Transverse colon (tissue), 4 donors: ENCODE results near the gene SKA1. TPM values are rescaled to one million over a fixed set of nuclear protein-coding genes. Genes with fewer than 3 reads are reported as not detected.
A peak's percentile ranks its signal among the peaks of the same experiment; 100 is the strongest.
"Not testable (repeated sequence)": the region's sequence is repeated elsewhere in the genome, so short reads cannot be mapped to it uniquely, and the experiment has no call there.

ENCODE experiments used
- DNase-seq: peaks from one replicate; pipeline ENCODE4 v3.0.0-alpha.2; 2019
- H3K27ac ChIP-seq, 4 donors: fragments of 200-600 bp; sonication (generic); 2 replicates each; pipeline ENCODE4 v1.5.1; 2016 to 2018; ENCODE audit warnings: inconsistent platforms in 4 of 4
- H3K27me3 ChIP-seq: fragments of 200-600 bp; sonication (generic); 2 replicates; pipeline ENCODE4 v1.5.1; 2017; ENCODE audit warnings: inconsistent platforms
- H3K36me3 ChIP-seq, 4 donors: fragments of 200-600 bp; sonication (generic); 2 replicates each; pipeline ENCODE4 v1.5.1; 2017 to 2019; ENCODE audit warnings: inconsistent platforms in 4 of 4
- H3K4me1 ChIP-seq, 4 donors: fragments of 200-600 bp; sonication (generic); 2 replicates each; pipeline ENCODE4 v1.5.1; 2017 to 2020; ENCODE audit warnings: inconsistent platforms in 4 of 4
- H3K4me3 ChIP-seq, 4 donors: fragments of 200-600 bp; sonication (generic); 1 replicate in 1 of 4; 2 replicates in 3 of 4; pipeline versions ENCODE4 v1.5.1 to v1.6.1; 2017 to 2019; ENCODE audit warnings: inconsistent platforms in 4 of 4
- H3K9me3 ChIP-seq, 2 donors: fragments of 200-600 bp; sonication (generic); 2 replicates each; pipeline ENCODE4 v1.5.1; 2017 to 2019; ENCODE audit warnings: inconsistent platforms in 2 of 2
- EP300 ChIP-seq: sonication (generic); formaldehyde crosslinking; IDR thresholded peaks from one replicate; pipeline ENCODE4 v1.6.1; 2017; ENCODE audit warnings: antibody characterized with exemption, low read depth
- POLR2A ChIP-seq: fragments of 450-650 bp; IDR thresholded peaks from one replicate; pipeline ENCODE4 v1.6.1; 2016; ENCODE audit warnings: antibody characterized with exemption, mild to moderate bottlenecking, moderate library complexity
- POLR2AphosphoS5 ChIP-seq, 3 donors: sonication (generic); formaldehyde crosslinking; IDR thresholded peaks; one replicate each; pipeline ENCODE4 v1.6.1; 2016; ENCODE audit warnings: antibody characterized with exemption in 3 of 3
- WGBS, 2 donors: methylation state at CpG; one replicate each; pipeline ENCODE4 v1.1.5; 2018; ENCODE audit warnings: low coverage in 1 of 2; 5-methylcytosine and 5-hydroxymethylcytosine counted together
- in situ Hi-C, 4 donors: fragments of 200-750 bp; cut with MboI; loops; one replicate each; pipeline versions ENCODE4 v1.15.0 to v1.15.1; 2017; ENCODE audit warnings: low sequenced_read_pairs in 3 of 4, low pct_ligation_motif_present in 1 of 4, low pct_unique_long_range_greater_than_20kb in 1 of 4
- intact Hi-C: fragments of 100-400 bp; cut with DNase I; formaldehyde crosslinking; loops from one replicate; pipeline ENCODE4 v1.15.1; 2023; ENCODE audit warnings: low total_unique reads
- total RNA-seq, 4 donors: library from RNA; depleted of rRNA; stranded (reverse); fragments of >200 nt; gene quantifications; one replicate each; pipeline ENCODE4 v1.1.0, GENCODE V29; 2016
- TF ChIP-seq, protein P1 (sequence below), 5 experiments: fragments of 200-600 bp in 3 of 5; fragments of 450-650 bp in 2 of 5; sonication (generic) in 3 of 5; IDR thresholded peaks; 1 replicate in 2 of 5; 2 replicates in 3 of 5; pipeline ENCODE4 v1.5.1; 2016 to 2017; ENCODE audit warnings: antibody characterized with exemption in 5 of 5, inconsistent platforms in 3 of 5, mild to moderate bottlenecking in 2 of 5, moderate library complexity in 1 of 5

SKA1 gene
- total RNA-seq, 4 donors from 2014 or later = 0.14 to 4.2 TPM; not detected in 2

DNA sequence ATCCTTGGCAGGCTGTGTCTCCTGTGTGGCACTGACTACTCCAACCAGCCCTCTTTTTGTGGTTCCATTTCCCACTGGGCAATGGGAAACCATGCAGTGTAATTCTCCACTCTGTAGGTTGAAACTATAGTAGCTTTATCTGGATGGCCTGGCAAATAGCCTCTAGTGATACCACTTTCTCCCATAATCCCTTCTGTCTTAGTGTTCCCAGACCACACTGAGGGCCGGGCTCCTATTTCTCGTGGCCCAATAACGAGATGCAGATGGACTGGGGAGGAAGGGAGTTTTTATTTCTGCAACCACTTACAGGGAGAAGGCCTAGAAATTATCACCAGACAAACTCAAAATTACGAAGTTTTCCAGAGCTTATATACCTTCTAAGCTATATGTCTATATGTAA lies 24.7 kb downstream of the SKA1 start:
- in situ Hi-C loops (no loop called here), intact Hi-C loops (no loop called here)
- no peak for DNase-seq
- no peak overlapping the region for H3K4me3 ChIP-seq
- H3K27me3 ChIP-seq = peaks cover 37% of the 10 kb centered on the region
- peaks cover 0 to 10% (median under 1%) of the 10 kb centered on the region in 4 donors for H3K4me1 ChIP-seq
- H3K27ac ChIP-seq = no peak overlapping the region
- 74 to 77% methylated on average over 3 to 4 of the region's 4 CpGs for WGBS, 2 donors
- TF ChIP-seq, protein P1, sequence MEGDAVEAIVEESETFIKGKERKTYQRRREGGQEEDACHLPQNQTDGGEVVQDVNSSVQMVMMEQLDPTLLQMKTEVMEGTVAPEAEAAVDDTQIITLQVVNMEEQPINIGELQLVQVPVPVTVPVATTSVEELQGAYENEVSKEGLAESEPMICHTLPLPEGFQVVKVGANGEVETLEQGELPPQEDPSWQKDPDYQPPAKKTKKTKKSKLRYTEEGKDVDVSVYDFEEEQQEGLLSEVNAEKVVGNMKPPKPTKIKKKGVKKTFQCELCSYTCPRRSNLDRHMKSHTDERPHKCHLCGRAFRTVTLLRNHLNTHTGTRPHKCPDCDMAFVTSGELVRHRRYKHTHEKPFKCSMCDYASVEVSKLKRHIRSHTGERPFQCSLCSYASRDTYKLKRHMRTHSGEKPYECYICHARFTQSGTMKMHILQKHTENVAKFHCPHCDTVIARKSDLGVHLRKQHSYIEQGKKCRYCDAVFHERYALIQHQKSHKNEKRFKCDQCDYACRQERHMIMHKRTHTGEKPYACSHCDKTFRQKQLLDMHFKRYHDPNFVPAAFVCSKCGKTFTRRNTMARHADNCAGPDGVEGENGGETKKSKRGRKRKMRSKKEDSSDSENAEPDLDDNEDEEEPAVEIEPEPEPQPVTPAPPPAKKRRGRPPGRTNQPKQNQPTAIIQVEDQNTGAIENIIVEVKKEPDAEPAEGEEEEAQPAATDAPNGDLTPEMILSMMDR (IDR thresholded peaks at IDR 0.05) = no peak
- TF ChIP-seq POLR2A (no peak), POLR2AphosphoS5 (IDR thresholded peaks at IDR 0.05) (no peak), EP300 (no peak)
- H3K9me3 ChIP-seq = no peaks in the 10 kb centered on the region
- no peaks in the 10 kb centered on the region for H3K36me3 ChIP-seq

DNA sequence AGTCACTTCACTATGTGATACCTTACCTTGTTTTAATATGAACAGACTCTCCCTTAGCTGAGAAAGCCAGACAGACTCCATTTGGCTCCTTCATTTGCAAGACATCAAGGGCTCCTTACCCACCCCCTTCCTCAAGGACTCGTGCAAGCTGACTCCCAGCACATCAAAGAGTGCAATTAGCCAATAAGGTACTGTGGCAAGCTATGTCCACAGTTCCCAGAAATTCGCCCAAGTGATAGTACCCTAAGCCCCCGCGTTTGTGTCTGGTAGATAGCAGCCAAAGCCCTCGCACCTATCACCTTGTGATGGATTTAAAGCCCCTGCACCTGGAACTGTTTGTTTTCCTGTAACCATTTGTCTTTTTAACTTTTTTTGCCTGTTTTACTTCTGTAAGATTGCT lies 25.6 kb downstream of the SKA1 start:
- H3K9me3 ChIP-seq, intact Hi-C loops, DNase-seq, H3K36me3 ChIP-seq, in situ Hi-C loops, H3K27ac ChIP-seq, H3K4me3 ChIP-seq: not testable (repeated sequence)
- Histone ChIP-seq H3K27me3 (peaks cover 37% of the 10 kb centered on the region), H3K4me1 (peaks cover 0 to 16% (median 2%) of the 10 kb centered on the region in 4 donors)
- WGBS, 2 donors = 80% methylated on average over 5 of the region's 5 CpGs; no CpG with 5 or more reads in 1 of the 2 donors

DNA sequence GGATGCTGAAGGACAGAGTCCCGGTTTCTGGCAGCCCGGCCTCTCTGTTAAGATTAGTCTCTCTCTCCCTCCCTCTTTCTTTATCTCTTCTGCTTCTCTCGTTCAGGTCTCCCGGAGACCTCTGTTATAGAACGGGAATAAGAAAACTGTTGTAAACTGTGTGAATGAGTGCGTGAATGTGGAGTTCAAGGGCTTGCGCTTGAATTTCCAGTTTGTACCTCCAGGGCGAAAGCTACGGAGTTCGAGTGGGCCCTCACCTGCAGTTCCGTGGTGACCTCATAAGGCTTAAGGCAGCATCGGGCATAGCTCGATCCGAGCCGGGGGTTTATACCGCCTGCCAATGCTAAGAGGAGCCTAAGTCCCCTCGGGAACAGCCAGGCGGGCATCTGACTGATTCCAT lies 26.4 kb downstream of the SKA1 start:
- H3K27ac ChIP-seq = no peak overlapping the region
- no peak for DNase-seq
- WGBS, 2 donors = 67 to 82% methylated on average over 4 to 18 of the region's 18 CpGs
- in situ Hi-C loops (no loop called here), intact Hi-C loops (no loop called here)
- H3K27me3 ChIP-seq = peaks cover 37% of the 10 kb centered on the region
- no peak overlapping the region for H3K4me3 ChIP-seq
- TF ChIP-seq POLR2AphosphoS5 (IDR thresholded peaks at IDR 0.05) (no peak), EP300 (no peak), POLR2A (no peak)
- TF ChIP-seq, protein P1 (IDR thresholded peaks at IDR 0.05) = no peak
- peaks cover 0 to 16% (median 2%) of the 10 kb centered on the region in 4 donors for H3K4me1 ChIP-seq
- no peaks in the 10 kb centered on the region for H3K9me3 ChIP-seq
- H3K36me3 ChIP-seq = no peaks in the 10 kb centered on the region

GRCh38 chr18:50401888-50402287 lies 27.0 kb downstream of the SKA1 start:
- no peaks in the 10 kb centered on the region for H3K9me3 ChIP-seq
- no peak overlapping the region for H3K4me3 ChIP-seq
- peak; percentile 64 for DNase-seq
- in situ Hi-C loops = no loop called here
- no peak for TF ChIP-seq POLR2AphosphoS5 (IDR thresholded peaks at IDR 0.05)
- TF ChIP-seq, protein P1 (IDR thresholded peaks at IDR 0.05) = peak in 2 of 5 experiments; percentile 9 to 26
- H3K27me3 ChIP-seq = peaks cover 37% of the 10 kb centered on the region
- WGBS, 2 donors = 0 to 9% methylated on average over 1 to 20 of the region's 21 CpGs
- H3K36me3 ChIP-seq = no peaks in the 10 kb centered on the region
- peaks cover 0 to 16% (median 2%) of the 10 kb centered on the region in 4 donors for H3K4me1 ChIP-seq
- intact Hi-C loops = no loop called here
- no peak overlapping the region for H3K27ac ChIP-seq

GRCh38 chr18:50404752-50405581 lies 30.1 kb downstream of the SKA1 start:
- H3K4me3 ChIP-seq, H3K27ac ChIP-seq, H3K9me3 ChIP-seq, H3K36me3 ChIP-seq, DNase-seq, intact Hi-C loops, in situ Hi-C loops: not testable (repeated sequence)
- WGBS, 2 donors = 64% methylated on average over 13 of the region's 13 CpGs; no CpG with 5 or more reads in 1 of the 2 donors
- Histone ChIP-seq H3K4me1 (peaks cover 0 to 16% (median 2%) of the 10 kb centered on the region in 4 donors), H3K27me3 (peaks cover 37% of the 10 kb centered on the region)
